Stimulated activated memory B cell treated with anti-CD40 and anti-IgM and Interleukin-4, amounts not matched to agents 10 μg/mL and 1 μg/mL and 100 μg/mL, for 72 hours (primary cell): Measurements from ENCODE around the gene AUTS2.

ENCODE experiments used
- ATAC-seq: fragments of 150-1000 bp; cut with Tn5 transposase; 2 replicates; pipeline ENCODE4 v1.10.0; 2021
- H3K27ac Mint-ChIP-seq: one replicate; pipeline ENCODE4 v1.8.0; 2022; ENCODE audit warnings: mild to moderate bottlenecking, mixed read lengths
- H3K27me3 Mint-ChIP-seq: one replicate; pipeline ENCODE4 v1.8.0; 2022; ENCODE audit warnings: mixed read lengths
- H3K36me3 Mint-ChIP-seq: one replicate; pipeline ENCODE4 v1.8.0; 2022; ENCODE audit warnings: mixed read lengths
- H3K4me1 Mint-ChIP-seq: one replicate; pipeline ENCODE4 v1.8.0; 2022; ENCODE audit warnings: mixed read lengths
- H3K4me3 Mint-ChIP-seq: one replicate; pipeline ENCODE4 v1.8.0; 2022; ENCODE audit warnings: mild to moderate bottlenecking, moderate library complexity, mixed read lengths
- H3K9me3 Mint-ChIP-seq: one replicate; pipeline ENCODE4 v1.8.0; 2022; ENCODE audit warnings: mixed read lengths

Gene AUTS2

DNA sequence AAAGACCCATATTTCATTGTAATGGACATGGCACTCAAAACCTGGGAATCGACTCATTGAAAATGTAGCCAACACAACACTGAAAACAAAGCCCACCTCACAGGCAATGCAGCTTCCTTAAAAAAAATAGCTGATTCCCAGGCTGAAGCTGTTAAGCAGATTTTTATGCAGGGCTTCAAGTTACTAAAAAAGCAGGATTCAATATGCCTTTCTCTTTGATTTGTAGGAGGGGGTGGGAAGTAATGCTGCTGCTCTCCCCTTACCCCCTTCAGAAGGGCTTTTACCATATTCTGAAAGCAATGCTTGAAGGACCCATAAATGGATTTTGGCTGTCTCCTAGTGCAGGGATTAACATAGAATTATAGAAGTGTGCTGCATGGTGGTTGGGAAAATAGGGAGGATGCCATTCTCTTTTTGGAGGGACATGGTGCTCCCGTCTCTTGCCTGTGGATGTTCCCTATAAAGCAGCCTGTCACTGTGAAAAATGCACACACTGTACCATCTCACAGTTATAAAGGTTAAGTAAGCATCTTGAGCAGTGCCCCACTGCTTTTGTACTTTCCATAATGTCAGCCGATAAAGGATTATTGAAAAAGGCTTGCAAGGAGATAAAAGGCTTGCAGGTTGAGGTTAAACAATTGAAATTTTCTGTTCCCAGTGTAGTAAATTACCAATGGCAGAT lies 262.8 kb downstream of the AUTS2 start:
- H3K36me3 Mint-ChIP-seq, result no peaks in the 10 kb centered on the region
- no peak overlapping the region for H3K4me3 Mint-ChIP-seq
- ATAC-seq, result no peak
- peaks cover 41% of the 10 kb centered on the region for H3K4me1 Mint-ChIP-seq
- no peaks in the 10 kb centered on the region for H3K27me3 Mint-ChIP-seq
- no peaks in the 10 kb centered on the region for H3K9me3 Mint-ChIP-seq
- H3K27ac Mint-ChIP-seq, result no peak overlapping the region

DNA sequence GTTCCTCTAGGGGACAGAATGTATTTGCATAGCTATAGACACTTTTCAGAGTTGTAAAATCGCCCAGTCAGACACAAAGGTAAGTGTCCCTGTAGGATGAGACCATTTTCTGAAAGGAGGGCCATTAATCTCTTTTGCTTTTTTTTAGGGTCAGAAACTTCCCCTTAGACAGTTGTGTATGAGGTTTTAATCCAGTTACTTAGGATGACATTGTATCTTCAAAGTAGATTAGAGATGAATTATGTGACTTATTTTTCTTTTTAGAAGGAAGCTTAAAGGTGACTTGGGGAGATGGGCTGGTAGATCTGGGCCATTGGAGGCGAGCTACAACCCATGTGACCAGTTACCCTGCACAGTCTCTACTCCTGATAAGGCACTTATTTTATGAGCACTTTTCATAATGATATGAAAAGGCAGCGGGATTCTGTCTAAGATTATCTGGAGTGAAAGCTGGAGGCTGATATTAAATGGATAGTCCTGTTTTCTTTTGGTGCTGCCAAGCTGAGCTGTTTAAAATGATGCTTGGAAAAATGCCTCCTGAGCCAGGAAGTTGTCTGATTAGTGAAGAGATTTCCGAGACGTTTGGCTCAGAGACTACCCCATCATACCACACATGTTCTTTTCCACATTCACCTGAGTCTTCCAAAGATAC lies 264.3 kb downstream of the AUTS2 start:
- H3K9me3 Mint-ChIP-seq, result no peaks in the 10 kb centered on the region
- H3K27ac Mint-ChIP-seq, result no peak overlapping the region
- H3K4me3 Mint-ChIP-seq, result no peak overlapping the region
- H3K27me3 Mint-ChIP-seq, result no peaks in the 10 kb centered on the region
- H3K4me1 Mint-ChIP-seq, result peaks cover 41% of the 10 kb centered on the region
- H3K36me3 Mint-ChIP-seq, result no peaks in the 10 kb centered on the region
- ATAC-seq, result no peak

DNA sequence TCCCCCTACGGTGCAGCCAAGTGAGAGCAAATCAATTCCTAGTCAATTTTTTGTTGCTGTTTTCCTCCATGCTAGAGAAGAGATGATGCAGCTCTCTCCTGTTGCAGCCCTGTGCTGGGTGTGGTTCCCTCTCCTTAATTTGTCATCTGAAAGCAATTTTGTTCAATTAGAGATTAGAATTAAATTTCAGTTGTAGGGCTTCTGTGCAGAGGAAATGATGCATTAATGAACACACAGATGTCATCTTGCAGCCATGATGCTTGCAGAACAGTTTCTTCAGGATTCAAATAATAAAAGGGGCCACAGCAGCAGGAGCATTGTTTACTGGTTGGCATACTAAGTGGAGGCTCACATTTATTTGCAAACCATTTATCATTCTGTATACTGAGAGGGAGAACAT lies 266.0 kb downstream of the AUTS2 start:
- H3K27me3 Mint-ChIP-seq, result no peaks in the 10 kb centered on the region
- H3K9me3 Mint-ChIP-seq, result no peaks in the 10 kb centered on the region
- ATAC-seq, result no peak
- H3K27ac Mint-ChIP-seq, result no peak overlapping the region
- H3K4me3 Mint-ChIP-seq, result no peak overlapping the region
- H3K36me3 Mint-ChIP-seq, result no peaks in the 10 kb centered on the region
- H3K4me1 Mint-ChIP-seq, result peaks cover 28% of the 10 kb centered on the region

- Mint-ChIP-seq H3K4me1 (peaks cover 24% of the 10 kb centered on the region), H3K4me3 (no peak overlapping the region), H3K27ac (no peak overlapping the region), H3K27me3 (no peaks in the 10 kb centered on the region), H3K9me3 (no peaks in the 10 kb centered on the region), H3K36me3 (no peaks in the 10 kb centered on the region)
- no peak for ATAC-seq
Measured at GRCh38 chr7:69864822-69865221, 266.5 kb downstream of the AUTS2 start.

- ATAC-seq, result no peak
- peaks cover 41% of the 10 kb centered on the region for H3K4me1 Mint-ChIP-seq
- no peaks in the 10 kb centered on the region for H3K36me3 Mint-ChIP-seq
- H3K9me3 Mint-ChIP-seq, result no peaks in the 10 kb centered on the region
- no peak overlapping the region for H3K27ac Mint-ChIP-seq
- H3K27me3 Mint-ChIP-seq, result no peaks in the 10 kb centered on the region
- H3K4me3 Mint-ChIP-seq, result no peak overlapping the region
Measured at GRCh38 chr7:69868921-69869320, 270.6 kb downstream of the AUTS2 start.

DNA sequence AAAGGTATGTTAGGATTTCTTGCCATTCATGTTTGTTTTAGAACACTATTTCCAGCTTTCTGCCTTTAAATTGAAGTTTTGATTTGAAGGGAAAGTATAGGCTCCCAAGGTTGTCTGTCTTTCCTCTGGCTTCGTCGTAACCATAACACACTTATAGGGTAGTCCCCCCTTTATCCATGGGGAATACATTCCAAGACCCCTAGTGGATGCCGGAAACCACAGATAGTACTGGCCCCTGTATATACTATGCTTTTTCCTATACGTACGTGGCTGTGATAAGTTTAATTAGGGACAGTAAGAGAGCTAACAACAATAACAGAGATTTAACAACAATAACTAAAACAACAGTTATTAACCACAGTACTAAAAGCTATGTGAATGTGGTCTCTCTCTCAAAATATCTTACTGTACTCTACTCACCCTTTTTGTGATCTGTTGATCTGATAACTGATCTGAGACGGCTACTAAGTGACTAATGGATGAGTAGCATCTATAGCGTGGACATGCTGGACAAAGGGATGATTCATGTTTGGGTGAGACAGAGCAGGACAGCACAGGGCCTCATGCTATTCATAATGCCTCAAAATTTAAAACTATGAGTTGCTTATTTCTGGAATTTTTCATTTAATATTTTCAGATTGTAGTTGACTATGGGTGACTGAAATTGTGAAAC lies 273.1 kb downstream of the AUTS2 start:
- Mint-ChIP-seq H3K27ac (no peak overlapping the region), H3K9me3 (peaks cover 3% of the 10 kb centered on the region), H3K36me3 (no peaks in the 10 kb centered on the region), H3K27me3 (no peaks in the 10 kb centered on the region), H3K4me1 (peaks cover 31% of the 10 kb centered on the region), H3K4me3 (no peak overlapping the region)
- ATAC-seq, result no peak

- no peaks in the 10 kb centered on the region for H3K27me3 Mint-ChIP-seq
- peaks cover 3% of the 10 kb centered on the region for H3K9me3 Mint-ChIP-seq
- no peak overlapping the region for H3K4me3 Mint-ChIP-seq
- peaks cover 31% of the 10 kb centered on the region for H3K4me1 Mint-ChIP-seq
- H3K36me3 Mint-ChIP-seq, result no peaks in the 10 kb centered on the region
- peak overlapping the region; percentile 20 for H3K27ac Mint-ChIP-seq
- no peak for ATAC-seq
Measured at GRCh38 chr7:69871886-69872569, 273.8 kb downstream of the AUTS2 start.

DNA sequence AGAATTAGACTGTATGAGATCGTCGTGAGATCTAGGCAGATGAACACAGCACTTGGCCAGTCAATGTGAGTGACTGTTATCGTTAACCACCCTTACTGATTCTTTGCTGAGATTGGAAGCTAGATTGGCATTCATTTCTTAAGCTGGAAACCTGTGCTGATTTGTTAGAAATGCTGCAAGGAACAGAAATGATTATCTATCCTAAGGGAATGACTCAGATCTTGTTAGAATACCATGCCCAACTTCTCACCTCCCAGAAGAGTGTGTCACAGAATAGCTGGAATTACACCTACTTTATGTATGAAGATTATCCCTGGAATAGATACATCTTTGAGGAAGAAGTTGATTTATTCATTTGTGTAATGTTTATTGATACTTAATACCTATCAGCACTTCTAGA lies 275.2 kb downstream of the AUTS2 start:
- H3K4me3 Mint-ChIP-seq, result no peak overlapping the region
- no peak overlapping the region for H3K27ac Mint-ChIP-seq
- H3K9me3 Mint-ChIP-seq, result peaks cover 3% of the 10 kb centered on the region
- H3K36me3 Mint-ChIP-seq, result no peaks in the 10 kb centered on the region
- peaks cover 40% of the 10 kb centered on the region for H3K4me1 Mint-ChIP-seq
- ATAC-seq, result no peak
- H3K27me3 Mint-ChIP-seq, result no peaks in the 10 kb centered on the region

DNA sequence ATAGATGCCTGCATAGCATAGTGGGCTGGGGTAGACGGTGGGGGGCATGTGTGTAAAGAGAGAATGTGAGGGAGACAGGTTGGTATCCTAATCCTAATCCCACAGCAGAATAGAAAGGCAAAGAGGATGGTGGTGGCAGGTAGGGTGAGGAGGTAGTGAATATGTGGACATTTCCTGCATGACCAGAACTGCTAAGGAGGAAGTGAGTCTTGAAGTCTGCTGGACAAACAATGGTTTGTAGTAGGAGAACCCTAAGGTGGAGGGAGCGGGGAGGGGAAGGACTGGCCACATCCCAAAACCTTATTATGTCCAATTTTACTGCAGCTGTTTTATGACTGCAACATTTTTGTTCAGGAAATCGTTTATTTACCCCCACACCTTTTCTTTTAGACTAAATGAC lies 279.7 kb downstream of the AUTS2 start:
- no peak overlapping the region for H3K4me3 Mint-ChIP-seq
- H3K4me1 Mint-ChIP-seq, result peaks cover 35% of the 10 kb centered on the region
- H3K27ac Mint-ChIP-seq, result no peak overlapping the region
- no peaks in the 10 kb centered on the region for H3K36me3 Mint-ChIP-seq
- H3K9me3 Mint-ChIP-seq, result peaks cover 3% of the 10 kb centered on the region
- ATAC-seq, result no peak
- no peaks in the 10 kb centered on the region for H3K27me3 Mint-ChIP-seq

DNA sequence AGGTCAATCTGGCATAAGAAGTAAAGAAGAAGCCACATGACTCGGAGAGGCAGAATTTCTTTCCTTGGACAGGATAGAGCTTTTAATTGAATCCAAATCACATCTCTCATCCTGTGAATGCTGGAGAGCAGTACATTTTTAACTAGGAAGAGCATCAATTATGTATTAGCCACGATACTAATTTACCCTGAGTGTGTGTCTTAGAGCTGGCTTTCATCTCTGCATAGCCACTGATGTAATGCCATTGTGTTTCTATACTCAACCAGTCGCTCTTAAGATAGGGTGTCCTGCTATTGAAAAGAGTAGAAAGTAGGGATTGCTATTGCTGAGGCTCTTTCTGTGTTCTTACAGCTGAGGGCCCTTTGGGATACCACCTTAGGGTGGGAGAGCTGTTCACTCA lies 280.3 kb downstream of the AUTS2 start:
- ATAC-seq, result no peak
- H3K4me3 Mint-ChIP-seq, result no peak overlapping the region
- peaks cover 3% of the 10 kb centered on the region for H3K36me3 Mint-ChIP-seq
- no peaks in the 10 kb centered on the region for H3K27me3 Mint-ChIP-seq
- peaks cover 29% of the 10 kb centered on the region for H3K4me1 Mint-ChIP-seq
- H3K9me3 Mint-ChIP-seq, result peaks cover 3% of the 10 kb centered on the region
- H3K27ac Mint-ChIP-seq, result no peak overlapping the region

DNA sequence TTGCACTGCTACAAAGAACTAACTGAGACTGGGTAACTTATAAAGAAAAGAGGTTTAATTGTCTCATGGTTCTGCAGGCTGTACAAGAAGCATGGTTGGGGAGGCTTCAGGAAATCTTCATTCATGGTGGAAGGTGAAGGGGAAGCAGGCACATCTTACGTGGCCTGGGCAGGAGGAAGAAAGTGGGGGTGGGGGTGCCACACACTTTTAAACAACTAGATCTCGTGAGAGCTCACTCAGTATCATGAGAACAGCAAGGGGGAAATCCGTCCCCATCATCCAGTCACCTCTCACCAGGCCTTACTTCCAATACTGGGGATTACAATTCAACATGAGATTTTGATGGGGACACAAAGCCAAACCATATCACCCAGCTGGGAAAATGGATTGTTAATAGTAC lies 281.7 kb downstream of the AUTS2 start:
- no peaks in the 10 kb centered on the region for H3K27me3 Mint-ChIP-seq
- H3K27ac Mint-ChIP-seq, result peak overlapping the region; percentile 58
- no peak for ATAC-seq
- no peaks in the 10 kb centered on the region for H3K9me3 Mint-ChIP-seq
- no peak overlapping the region for H3K4me3 Mint-ChIP-seq
- peaks cover 22% of the 10 kb centered on the region for H3K4me1 Mint-ChIP-seq
- peaks cover 6% of the 10 kb centered on the region for H3K36me3 Mint-ChIP-seq

GRCh38 chr7:69880840-69881239 lies 282.6 kb downstream of the AUTS2 start:
- Mint-ChIP-seq H3K36me3 (peaks cover 6% of the 10 kb centered on the region), H3K4me3 (no peak overlapping the region), H3K27ac (peak overlapping the region; percentile 58), H3K27me3 (no peaks in the 10 kb centered on the region), H3K4me1 (peaks cover 22% of the 10 kb centered on the region), H3K9me3 (no peaks in the 10 kb centered on the region)
- ATAC-seq, result no peak

- no peaks in the 10 kb centered on the region for H3K9me3 Mint-ChIP-seq
- no peak overlapping the region for H3K4me3 Mint-ChIP-seq
- peak; percentile 85 for ATAC-seq
- no peak overlapping the region for H3K27ac Mint-ChIP-seq
- peaks cover 6% of the 10 kb centered on the region for H3K36me3 Mint-ChIP-seq
- H3K4me1 Mint-ChIP-seq, result peaks cover 22% of the 10 kb centered on the region
- H3K27me3 Mint-ChIP-seq, result no peaks in the 10 kb centered on the region
Measured at GRCh38 chr7:69882269-69882668, 284.0 kb downstream of the AUTS2 start.

DNA sequence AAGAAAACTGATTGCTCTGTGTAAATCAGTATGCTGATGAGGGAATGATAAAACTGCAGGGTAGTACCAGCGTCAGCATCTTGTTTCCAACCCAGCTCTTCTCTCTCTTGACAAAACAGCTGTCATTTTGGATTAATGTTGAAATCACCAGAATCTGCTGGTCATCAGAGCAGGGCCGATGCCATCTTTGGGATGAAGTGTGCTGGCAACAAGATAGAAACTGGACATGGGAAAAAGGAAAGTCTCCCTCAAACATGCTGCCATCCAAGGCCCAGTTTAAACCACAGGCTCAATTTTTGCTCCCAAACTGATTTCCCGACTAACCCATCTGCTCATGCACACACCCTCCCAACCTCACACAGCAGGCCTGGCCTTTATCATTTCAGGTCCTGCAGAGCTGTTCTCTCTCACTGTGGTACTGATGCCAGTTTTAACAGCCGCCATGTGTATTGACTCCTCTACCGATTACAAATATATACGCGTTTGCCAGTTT lies 285.2 kb downstream of the AUTS2 start:
- H3K36me3 Mint-ChIP-seq, result peaks cover 6% of the 10 kb centered on the region
- H3K27me3 Mint-ChIP-seq, result no peaks in the 10 kb centered on the region
- peak overlapping the region; percentile 18 for H3K27ac Mint-ChIP-seq
- no peak for ATAC-seq
- peaks cover 14% of the 10 kb centered on the region for H3K4me1 Mint-ChIP-seq
- no peaks in the 10 kb centered on the region for H3K9me3 Mint-ChIP-seq
- no peak overlapping the region for H3K4me3 Mint-ChIP-seq

DNA sequence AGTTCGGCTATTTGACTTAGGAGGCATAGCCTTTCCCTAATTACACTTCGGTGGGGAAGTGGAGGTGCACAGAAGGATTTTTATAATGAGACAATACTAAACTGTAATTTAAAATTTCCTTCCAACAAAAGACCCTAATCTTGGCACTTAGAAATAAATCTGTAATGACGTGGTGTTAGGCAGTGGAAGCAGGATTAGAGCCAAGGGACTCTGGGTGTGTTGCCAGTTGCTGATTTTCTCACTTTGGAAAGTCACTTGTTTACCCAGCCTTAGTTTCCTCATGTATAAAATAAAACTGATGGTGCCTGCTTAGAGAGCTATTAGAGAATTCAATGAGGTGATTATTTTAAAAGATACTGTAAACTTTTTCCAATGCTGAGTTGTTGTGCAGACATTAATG lies 287.2 kb downstream of the AUTS2 start:
- Mint-ChIP-seq H3K9me3 (no peaks in the 10 kb centered on the region), H3K36me3 (peaks cover 6% of the 10 kb centered on the region)

More for the DNA sequence above, 287.2 kb downstream of the AUTS2 start:
- Mint-ChIP-seq H3K27ac (peak overlapping the region; percentile 23), H3K4me3 (no peak overlapping the region), H3K27me3 (no peaks in the 10 kb centered on the region), H3K4me1 (peaks cover 20% of the 10 kb centered on the region)
- no peak for ATAC-seq
